NT2/D1 (cell line): ENCODE data around the gene MAPK14.

Experiments used
- YY1 ChIP-seq: IDR thresholded peaks from 2 replicates; pipeline ENCODE4 v1.6.1; 2011; ENCODE audit not compliant: insufficient read length, insufficient read depth
- ZNF274 ChIP-seq: IDR thresholded peaks from 2 replicates; pipeline ENCODE4 v1.6.1; 2011; ENCODE audit warnings: mild to moderate bottlenecking, low read depth, low read length

DNA sequence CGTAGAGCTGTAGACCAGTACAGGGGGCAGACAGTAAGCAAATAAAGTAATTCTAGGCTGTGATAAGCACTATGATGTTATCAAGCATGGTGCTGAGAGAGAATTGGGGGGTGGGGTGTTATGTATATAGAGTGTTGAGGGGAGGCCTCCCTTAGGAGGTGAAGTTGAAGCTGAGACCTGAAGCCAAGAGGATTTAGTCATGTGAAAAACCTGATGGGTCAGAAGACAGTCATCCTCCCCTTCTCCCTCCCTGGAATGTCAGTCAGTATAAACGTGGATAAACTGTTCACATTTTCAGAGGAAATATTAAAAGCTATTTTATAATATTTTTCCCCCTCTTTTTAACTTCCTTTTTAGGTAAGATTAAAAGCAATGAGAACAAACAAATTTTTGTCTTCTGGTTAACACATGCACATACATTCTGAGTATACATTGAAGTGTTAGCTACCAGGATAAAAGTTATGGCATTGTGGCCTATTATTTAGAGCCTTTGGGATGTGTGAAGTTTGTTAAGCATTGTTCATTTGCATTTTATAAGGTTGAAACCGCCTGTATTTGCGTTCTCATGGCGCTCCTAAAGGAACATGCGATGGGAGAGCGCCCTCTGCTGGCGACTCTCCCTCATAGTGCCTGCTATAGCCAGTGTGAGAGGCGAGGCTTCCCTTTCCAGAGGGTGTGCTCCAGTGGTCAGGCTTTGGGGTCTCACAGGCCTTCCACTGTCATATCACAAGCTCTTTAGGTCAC, 67.3 kb downstream of the MAPK14 start:
- TF ChIP-seq YY1 (no peak), ZNF274 (no peak)
